ENCODE measurements around the gene EME1.
"Not testable (repeated sequence)": the region's sequence is repeated elsewhere in the genome, so short reads cannot be mapped to it uniquely, and the experiment has no call there.

The EME1 gene

GRCh38 chr17:50388728-50389127 is 15.7 kb downstream of the EME1 start:
- FAIRE-seq = no peak
- DNase-seq (ENCODE audit: low spot score) = no peak

DNA sequence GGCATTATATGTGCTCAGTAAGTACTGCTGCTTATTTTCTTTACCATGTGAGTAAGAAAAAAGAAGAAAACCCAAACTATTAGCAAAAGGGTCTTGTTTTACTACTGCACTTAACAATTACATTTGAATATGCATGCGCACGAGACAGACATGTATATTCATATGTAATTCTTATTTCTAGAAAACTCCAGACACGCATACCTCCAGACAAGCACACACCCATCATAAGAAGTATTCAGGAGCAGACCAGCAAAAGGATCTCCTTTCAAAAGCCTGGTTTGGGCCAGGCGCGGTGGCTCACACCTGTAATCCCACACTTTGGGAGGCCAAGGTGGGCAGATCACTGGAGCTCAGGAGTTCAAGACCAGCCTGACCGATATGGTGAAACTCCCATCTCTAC is 16.5 kb downstream of the EME1 start:
- DNase-seq (ENCODE audit: low spot score) (no peak), FAIRE-seq (no peak)

- FAIRE-seq = no peak
Observed at GRCh38 chr17:50392621-50393020, 19.6 kb downstream of the EME1 start.

GRCh38 chr17:50393700-50394099 is 20.7 kb downstream of the EME1 start:
- DNase-seq (ENCODE audit: low spot score) (no peak), FAIRE-seq (no peak)

More at GRCh38 chr17:50392621-50393020, 19.6 kb downstream of the EME1 start:
- DNase-seq (ENCODE audit: low spot score) = no peak

DNA sequence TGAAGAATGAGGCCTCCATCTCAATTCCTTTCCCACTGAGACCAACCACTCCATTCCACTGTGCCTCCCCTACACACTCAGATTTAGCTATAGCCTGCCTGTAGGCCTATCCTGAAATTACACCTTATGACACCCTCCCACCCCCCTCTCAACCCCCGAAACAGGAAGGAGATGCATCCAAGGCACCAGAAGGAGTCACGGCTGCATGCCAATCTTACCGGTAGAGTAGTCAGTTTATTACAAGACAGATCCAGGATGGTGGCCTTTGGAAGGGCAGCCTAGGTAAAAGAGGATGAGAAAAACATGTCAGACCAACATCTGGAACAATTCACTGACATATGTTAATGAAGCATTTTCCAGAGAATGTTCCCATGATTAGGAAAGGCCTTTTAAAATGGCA is 21.7 kb downstream of the EME1 start:
- DNase-seq (ENCODE audit: low spot score) (no peak), FAIRE-seq (no peak)

- DNase-seq (ENCODE audit: low spot score) (peak; percentile 36), FAIRE-seq (no peak)
Observed at GRCh38 chr17:50396261-50397110, 23.5 kb downstream of the EME1 start.

- DNase-seq (ENCODE audit: low spot score) (peak; percentile 94), FAIRE-seq (peak; percentile 86)
Observed at GRCh38 chr17:50397111-50397918, 24.3 kb downstream of the EME1 start, which contains the start of gene LRRC59. Gene LRRC59, minus strand, starts transcription at chr17:50397523. Its CDS starts 206 bp downstream, at chr17:50397317.

- DNase-seq (ENCODE audit: low spot score) = no peak
- no peak for FAIRE-seq
Observed at GRCh38 chr17:50397919-50398285, 24.9 kb downstream of the EME1 start.

- DNase-seq (ENCODE audit: low spot score); FAIRE-seq: not testable (repeated sequence)
Observed at GRCh38 chr17:50398672-50399071, 25.6 kb downstream of the EME1 start.

DNA sequence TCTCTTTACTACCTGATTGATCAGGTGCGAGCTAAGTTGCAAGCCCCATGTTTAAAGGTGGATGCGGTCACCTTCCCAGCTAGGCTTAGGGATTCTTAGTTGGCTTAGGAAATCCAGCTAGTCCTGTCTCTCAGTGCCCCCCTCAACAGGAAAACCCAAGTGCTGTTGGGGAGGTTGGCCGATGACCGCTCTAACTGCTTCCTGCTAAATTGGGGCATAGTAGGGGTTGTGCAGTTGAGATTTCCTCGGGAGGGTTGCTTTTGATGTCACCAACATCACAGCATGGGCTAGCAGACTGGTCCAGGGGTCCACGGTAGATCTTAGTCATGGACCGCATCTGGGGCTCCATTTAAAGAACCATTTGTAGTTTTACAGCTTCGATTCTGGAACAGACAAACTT is 26.6 kb downstream of the EME1 start:
- not testable (repeated sequence) for DNase-seq (ENCODE audit: low spot score); FAIRE-seq

DNA sequence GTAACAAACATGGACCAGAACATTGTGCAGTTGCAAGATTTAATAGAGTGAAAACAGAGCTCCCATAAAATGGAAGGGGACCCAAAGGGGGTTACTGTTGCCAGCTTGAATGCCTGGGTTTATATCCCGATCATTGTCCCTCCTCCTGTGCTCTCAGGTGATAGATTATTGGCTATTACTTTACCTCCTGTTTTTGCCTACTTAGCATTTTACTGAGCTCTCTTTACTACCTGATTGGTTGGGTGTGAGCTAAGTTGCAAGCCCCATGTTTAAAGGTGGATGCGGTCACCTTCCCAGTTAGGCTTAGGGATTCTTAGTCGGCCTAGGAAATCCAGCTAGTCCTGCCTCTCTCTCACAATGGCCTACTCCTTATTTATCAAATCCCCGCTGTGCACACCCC is 32.3 kb downstream of the EME1 start:
- not testable (repeated sequence) for DNase-seq (ENCODE audit: low spot score); FAIRE-seq

DNA sequence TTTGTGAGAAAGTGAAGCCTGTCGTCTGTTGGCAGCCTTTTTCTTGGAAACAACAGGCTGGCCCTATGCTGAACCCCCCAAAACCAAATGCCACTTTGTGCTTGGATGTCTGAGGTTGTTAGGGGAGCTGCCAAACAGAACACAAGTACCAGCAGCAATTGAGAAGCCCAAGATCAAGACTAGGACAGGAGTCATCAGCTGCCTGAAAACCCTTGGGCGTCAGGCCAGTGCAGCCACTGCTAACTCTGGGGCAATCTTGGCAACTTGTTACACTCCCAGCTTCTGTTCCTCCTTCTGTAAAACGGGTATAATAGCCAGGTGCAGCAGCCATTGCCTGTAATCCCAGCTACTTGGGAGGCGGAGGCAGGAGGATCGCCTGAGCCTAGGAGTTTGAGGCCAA is 33.5 kb downstream of the EME1 start:
- DNase-seq (ENCODE audit: low spot score) = no peak

GRCh38 chr17:50407921-50408320 is 34.9 kb downstream of the EME1 start:
- DNase-seq (ENCODE audit: low spot score) = no peak

More for the DNA sequence above, 33.5 kb downstream of the EME1 start:
- no peak for FAIRE-seq

GRCh38 chr17:50412188-50412732 is 39.2 kb downstream of the EME1 start:
- FAIRE-seq = no peak
- no peak for DNase-seq (ENCODE audit: low spot score)

More at GRCh38 chr17:50407921-50408320, 34.9 kb downstream of the EME1 start:
- no peak for FAIRE-seq

GRCh38 chr17:50414808-50415207 is 41.8 kb downstream of the EME1 start:
- no peak for FAIRE-seq

DNA sequence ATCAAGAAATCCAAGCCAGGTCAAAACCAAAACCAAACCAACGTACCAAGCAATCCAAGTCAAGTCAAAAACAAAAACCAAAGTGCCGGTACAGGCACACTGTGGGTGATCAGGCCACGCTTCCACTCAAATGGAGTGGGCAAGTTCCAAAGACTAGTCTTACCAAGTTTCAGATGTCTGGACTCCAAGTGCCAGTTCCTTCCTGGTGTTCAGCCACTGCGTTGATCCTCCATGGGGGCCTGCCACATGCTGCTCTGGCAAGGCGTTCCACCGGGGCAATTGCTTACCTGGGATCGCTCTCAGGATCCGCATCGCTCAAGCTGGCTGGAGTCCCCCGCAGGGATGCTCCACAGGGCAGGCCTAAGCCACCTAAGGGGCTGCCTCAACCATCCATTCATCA is 46.5 kb downstream of the EME1 start:
- FAIRE-seq; DNase-seq (ENCODE audit: low spot score): not testable (repeated sequence)

More at GRCh38 chr17:50414808-50415207, 41.8 kb downstream of the EME1 start:
- no peak for DNase-seq (ENCODE audit: low spot score)

- no peak for FAIRE-seq
- DNase-seq (ENCODE audit: low spot score) = no peak
Observed at GRCh38 chr17:50420419-50421112, 47.5 kb downstream of the EME1 start.

GRCh38 chr17:50421308-50422051 is 48.5 kb downstream of the EME1 start:
- no peak for FAIRE-seq
- no peak for DNase-seq (ENCODE audit: low spot score)

GRCh38 chr17:50422738-50423137 is 49.7 kb downstream of the EME1 start:
- no peak for FAIRE-seq
- DNase-seq (ENCODE audit: low spot score) = no peak

DNA sequence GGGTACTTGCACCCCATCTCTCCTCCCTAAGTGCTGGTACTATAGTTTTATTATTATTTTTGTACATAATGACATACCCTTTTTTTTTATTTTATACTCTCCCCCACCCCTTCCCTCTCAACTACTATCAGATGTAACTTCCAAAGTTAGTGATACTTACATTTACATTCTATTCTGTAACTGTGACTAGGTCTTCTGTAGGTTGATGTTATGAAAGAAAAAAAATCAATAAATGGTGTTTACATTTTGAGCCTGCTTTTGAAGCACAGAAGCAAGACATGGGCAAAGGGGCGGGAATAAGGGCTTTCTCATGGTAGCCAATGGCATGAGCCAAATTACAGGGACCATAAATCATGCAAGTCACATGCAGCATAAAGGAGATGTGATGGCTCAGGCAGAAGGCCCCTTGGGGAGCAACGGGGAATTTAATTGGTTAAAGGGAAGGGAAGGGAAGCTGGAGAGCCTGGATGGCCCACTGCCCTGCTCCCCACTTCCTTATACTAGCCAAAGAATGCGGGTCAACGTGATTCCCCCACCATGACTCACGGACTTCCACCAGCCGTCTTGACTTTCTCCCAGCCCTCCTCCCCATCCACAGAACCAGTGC is 50.6 kb downstream of the EME1 start:
- no peak for FAIRE-seq
- peak; percentile 63 for DNase-seq (ENCODE audit: low spot score)
